NOMO-1 treated with DMSO at 0.1 percent for 48 hours (cell line): ENCODE results near the gene COL23A1.
A peak's percentile ranks its signal among the peaks of the same experiment; 100 is the strongest.

Experiments
- DNase-seq: peaks from one replicate; lab custom pipeline; 2025; ENCODE audit not compliant: unreplicated experiment; lab: John Stamatoyannopoulos, UW

The COL23A1 gene

GRCh38 chr5:178366998-178367735, 223.0 kb downstream of the COL23A1 start:
- DNase-seq = no peak

- DNase-seq = no peak
Observed at GRCh38 chr5:178365501-178366440, 224.4 kb downstream of the COL23A1 start.

GRCh38 chr5:178364326-178364675, 225.9 kb downstream of the COL23A1 start:
- no peak for DNase-seq

GRCh38 chr5:178363501-178364325, 226.5 kb downstream of the COL23A1 start:
- no peak for DNase-seq

- DNase-seq = no peak
Observed at GRCh38 chr5:178361657-178362445, 228.3 kb downstream of the COL23A1 start.

- no peak for DNase-seq
Observed at GRCh38 chr5:178360926-178361235, 229.3 kb downstream of the COL23A1 start.

- no peak for DNase-seq
Observed at GRCh38 chr5:178360222-178360925, 229.8 kb downstream of the COL23A1 start.

GRCh38 chr5:178359738-178360137, 230.5 kb downstream of the COL23A1 start:
- no peak for DNase-seq

- DNase-seq = no peak
Observed at GRCh38 chr5:178357678-178358077, 232.5 kb downstream of the COL23A1 start.

- DNase-seq = no peak
Observed at GRCh38 chr5:178357121-178357521, 233.1 kb downstream of the COL23A1 start.

GRCh38 chr5:178356431-178356872, 233.7 kb downstream of the COL23A1 start:
- DNase-seq = no peak

GRCh38 chr5:178355671-178356070, 234.5 kb downstream of the COL23A1 start:
- DNase-seq = no peak

GRCh38 chr5:178353461-178353860, 236.7 kb downstream of the COL23A1 start:
- DNase-seq = no peak

GRCh38 chr5:178352035-178352349, 238.2 kb downstream of the COL23A1 start:
- no peak for DNase-seq

- no peak for DNase-seq
Observed at GRCh38 chr5:178351221-178352034, 238.8 kb downstream of the COL23A1 start.

- DNase-seq = peak; percentile 64
Observed at GRCh38 chr5:178350361-178351220, 239.6 kb downstream of the COL23A1 start.

- no peak for DNase-seq
Observed at GRCh38 chr5:178349625-178350353, 240.4 kb downstream of the COL23A1 start.

- no peak for DNase-seq
Observed at GRCh38 chr5:178349075-178349511, 241.1 kb downstream of the COL23A1 start.
